ENCODE data around the gene MYH14.

GRCh38 chr19:50213925-50214324, 10.5 kb downstream of the MYH14 start:
- TF ChIP-seq CTCF (IDR thresholded peaks at IDR 0.05), result no peak
- no peak for TF ChIP-seq EZH2phosphoT487 (IDR thresholded peaks at IDR 0.05)

Measured in neural progenitor cell (in vitro differentiated cells).